HepG2 (cell line): ENCODE data around the gene STPG4. TPM values are rescaled to one million over a fixed set of nuclear protein-coding genes. Genes with fewer than 3 reads are reported as not detected.

ENCODE experiments used
- ATAC-seq: fragments of 200-7000 bp; cut with Tn5 transposase; 3 replicates; pipeline ENCODE4 v1.9.1; 2020; ENCODE audit warnings: mild to moderate bottlenecking, moderate library complexity
- BruUV-seq: library from RNA; stranded (reverse); fragments of 400-500 nt; replicated peaks from 2 replicates; lab custom pipeline; 2021; lab: Mats Ljungman, UMichigan
- CTCF ChIA-PET: fragments of 300-600 bp; formaldehyde crosslinking; extraction: SDS; loops from one replicate; lab custom pipeline; 2021; ENCODE audit warnings: low total read pairs, inconsistent platforms, low intra/inter-chr PET ratio; lab: Yijun Ruan, JAX
- POLR2A ChIA-PET: fragments of 350-600 bp; sonication (Branson Sonifier 250); formaldehyde crosslinking; loops from one replicate; lab custom pipeline; 2020; ENCODE audit warnings: antibody characterized with exemption, inconsistent platforms; lab: Yijun Ruan, JAX
- DNase-seq: peaks from one replicate; pipeline ENCODE4 v3.0.0-alpha.2; 2015; ENCODE audit warnings: low spot score
- FAIRE-seq: peaks from 3 replicates; lab custom pipeline; 2011; peaks lifted over from hg19 to GRCh38; lab: Jason Lieb, UNC
- H2AFZ ChIP-seq: one replicate; pipeline ENCODE4 v1.6.1; 2011; ENCODE audit warnings: low read length, inconsistent platforms
- H3K27ac ChIP-seq: fragments of 300-600 bp; 3 replicates; pipeline ENCODE4 v1.8.0; 2011; ENCODE audit warnings: mixed run types, mild to moderate bottlenecking, mixed read lengths, low read length, inconsistent platforms; ENCODE audit not compliant: insufficient read depth; ENCODE audit errors: extremely low read length
- H3K27me3 ChIP-seq, 2 experiments: fragments of 200-600 bp in 1 of 2; 2 replicates in 1 of 2; 3 replicates in 1 of 2; pipeline versions ENCODE4 v1.6.0 to v1.8.0; 2011; ENCODE audit warnings: low read length in 2 of 2, mild to moderate bottlenecking in 2 of 2, moderate library complexity in 2 of 2, inconsistent platforms in 1 of 2; ENCODE audit not compliant: insufficient read depth in 2 of 2, control insufficient read depth in 1 of 2
- H3K36me3 ChIP-seq, 2 experiments: fragments of 200-600 bp in 1 of 2; replicated peaks in 1 of 2; 2 replicates in 1 of 2; 3 replicates in 1 of 2; pipeline versions ENCODE4 v1.5.1 to v1.8.0; 2011; ENCODE audit warnings: low read length in 2 of 2, inconsistent platforms in 1 of 2; ENCODE audit not compliant: insufficient read depth in 2 of 2, control insufficient read depth in 1 of 2
- H3K4me1 ChIP-seq: 2 replicates; pipeline ENCODE4 v1.5.1; 2012; ENCODE audit warnings: low read length, inconsistent platforms; ENCODE audit not compliant: insufficient read depth
- H3K4me2 ChIP-seq: 2 replicates; pipeline ENCODE4 v1.6.0; 2011; ENCODE audit warnings: low read depth, low read length, inconsistent platforms
- H3K4me3 ChIP-seq, 3 experiments: fragments of 200-600 bp in 1 of 3; sonication (generic), shearing (Covaris generic) in 1 of 3; replicated peaks in 1 of 3; 2 replicates each; pipeline ENCODE4 v1.5.1; 2011 to 2016; ENCODE audit warnings: low read length in 3 of 3, inconsistent platforms in 2 of 3, low read depth in 2 of 3, mild to moderate bottlenecking in 2 of 3, control low read depth in 1 of 3, mixed read lengths in 1 of 3; ENCODE audit not compliant: insufficient read depth in 1 of 3
- H3K79me2 ChIP-seq: one replicate; pipeline ENCODE4 v1.6.1; 2011; ENCODE audit warnings: low read length, inconsistent platforms; ENCODE audit not compliant: insufficient read depth
- H3K9ac ChIP-seq: 2 replicates; pipeline ENCODE4 v1.6.0; 2011; ENCODE audit warnings: mild to moderate bottlenecking, low read depth, low read length, inconsistent platforms; ENCODE audit not compliant: insufficient read depth
- H3K9me3 ChIP-seq: 2 replicates; pipeline ENCODE4 v1.5.1; 2012; ENCODE audit warnings: mild to moderate bottlenecking, low read length
- H4K20me1 ChIP-seq: 2 replicates; pipeline ENCODE4 v1.6.0; 2011; ENCODE audit warnings: inconsistent platforms, mild to moderate bottlenecking, low read length, moderate library complexity; ENCODE audit not compliant: insufficient read depth
- CENPT ChIP-seq: sonication (generic); formaldehyde crosslinking; IDR thresholded peaks from 2 replicates; pipeline ENCODE4 v1.8.0; 2022; ENCODE audit warnings: low read depth, mild to moderate bottlenecking, moderate library complexity, missing genetic modification reagents
- CSRNP1 ChIP-seq: sonication (generic); formaldehyde crosslinking; IDR thresholded peaks from 2 replicates; pipeline ENCODE4 v1.8.1; 2023; ENCODE audit warnings: mild to moderate bottlenecking, missing genetic modification reagents
- DZIP1 ChIP-seq: sonication (generic); formaldehyde crosslinking; IDR thresholded peaks from 2 replicates; pipeline ENCODE4 v1.5.0; 2020; ENCODE audit warnings: mild to moderate bottlenecking, missing genetic modification reagents
- FIP1L1 ChIP-seq: fragments of 200-400 bp; formaldehyde crosslinking; IDR thresholded peaks from 2 replicates; pipeline ENCODE4 v1.6.1; 2018; ENCODE audit warnings: low read depth, mild to moderate bottlenecking, low read length, moderate library complexity, borderline replicate concordance; ENCODE audit not compliant: insufficient read depth
- FOXA1 ChIP-seq, 2 experiments: fragments of 450-650 bp in 1 of 2; sonication (generic) in 1 of 2; formaldehyde crosslinking in 1 of 2; IDR thresholded peaks; 2 replicates each; pipeline versions ENCODE4 v1.4.0 to v1.6.1; 2016 to 2020; ENCODE audit warnings: missing genetic modification reagents in 1 of 2
- HOMEZ ChIP-seq: IDR thresholded peaks from 2 replicates; pipeline ENCODE4 v1.6.1; 2016; ENCODE audit warnings: low read depth
- JDP2 ChIP-seq: sonication (generic); formaldehyde crosslinking; IDR thresholded peaks from 2 replicates; pipeline ENCODE4 v1.8.1; 2022; ENCODE audit warnings: missing genetic modification reagents, borderline replicate concordance
- KMT2A ChIP-seq: sonication (generic); formaldehyde crosslinking; IDR thresholded peaks from 2 replicates; pipeline ENCODE4 v1.4.0; 2020; ENCODE audit warnings: missing genetic modification reagents
- NCOA2 ChIP-seq: sonication (generic); formaldehyde crosslinking; IDR thresholded peaks from 2 replicates; pipeline ENCODE4 v1.8.0; 2022; ENCODE audit warnings: inconsistent platforms
- ZBTB25 ChIP-seq: IDR thresholded peaks from 2 replicates; pipeline ENCODE4 v1.6.1; 2018; ENCODE audit warnings: missing genetic modification reagents
- ZNF839 ChIP-seq: sonication (generic); formaldehyde crosslinking; IDR thresholded peaks from 2 replicates; pipeline ENCODE4 v1.4.0; 2020; ENCODE audit warnings: missing genetic modification reagents, mild to moderate bottlenecking, borderline replicate concordance
- WGBS: methylation state at CpG from one replicate; pipeline ENCODE4 v1.1.6; 2017; ENCODE audit warnings: low lambda C conversion rate; 5-methylcytosine and 5-hydroxymethylcytosine counted together
- in situ Hi-C: cut with HindIII; loops from 2 replicates; pipeline ENCODE4 v1.10.0; 2017; ENCODE audit warnings: low pct_unique_long_range_greater_than_20kb; ENCODE audit not compliant: extremely low pct_ligation_motif_present
- intact Hi-C: fragments of 100-400 bp; cut with micrococcal nuclease; formaldehyde crosslinking; loops from one replicate; pipeline ENCODE4 v1.10.0; 2022; ENCODE audit not compliant: unreplicated experiment
- polyA plus RNA-seq, 8 experiments: library from polyadenylated mRNA; depleted of rRNA in 3 of 8; stranded (reverse) in 7 of 8; unstranded in 1 of 8; fragments of >200 nt; fragmentation: Illumina TruSeq in 4 of 8; extraction: Trizol in 4 of 8; gene quantifications; 2 replicates each; pipeline versions ENCODE4 v1.2.1 to v1.2.3, GENCODE V29; 2011 to 2016; ENCODE audit warnings: low read depth in 4 of 8, missing spikeins in 1 of 8, mixed read lengths in 1 of 8; ENCODE audit not compliant: insufficient read depth in 1 of 8
- total RNA-seq, 5 experiments: library from RNA; depleted of rRNA; stranded (reverse); fragments of >200 nt; fragmentation: Illumina TruSeq; extraction: Trizol; gene quantifications; 2 replicates each; pipeline ENCODE4 v1.2.3, GENCODE V29; 2016; ENCODE audit warnings: low read depth in 1 of 5

Gene STPG4
- total and polyA plus RNA-seq, 2 of the 13 experiments (the other 11 are each of a cell fraction or from before 2014, with no cell fraction given): 0.11 to 0.15 TPM

- no peak overlapping the region for H3K4me2 ChIP-seq
- H3K4me3 ChIP-seq: no peak overlapping the region
- ATAC-seq (no peak), DNase-seq (no peak), FAIRE-seq (no peak)
- H3K79me2 ChIP-seq: no peaks in the 10 kb centered on the region
- H4K20me1 ChIP-seq: no peaks in the 10 kb centered on the region
- H3K27me3 ChIP-seq: no peaks in the 10 kb centered on the region
- H2AFZ ChIP-seq: no peak overlapping the region
- no peaks in the 10 kb centered on the region for H3K36me3 ChIP-seq
- POLR2A ChIA-PET: interaction anchor here (1.5 kb wide), 1 partner anchor 33 kb away, joined by 3 read pairs; no protein-coding TSS in a partner anchor
- no peak overlapping the region for H3K27ac ChIP-seq
- H3K4me1 ChIP-seq: 0 out of 2 replicates have a peak, but pooled peaks cover 5% of the 10 kb centered on the region
- no peak overlapping the region for H3K9ac ChIP-seq
- H3K9me3 ChIP-seq: no peaks in the 10 kb centered on the region
- CTCF ChIA-PET: no interaction called here
- in situ Hi-C loops: no loop called here
- intact Hi-C loops: no loop called here
- no TSS peak for BruUV-seq
- 98% methylated on average over 4 of the region's 4 CpGs for WGBS
- TF ChIP-seq HOMEZ (CRISPR knock-in tag) (no peak), JDP2 (CRISPR knock-in tag) (no peak), CENPT (CRISPR knock-in tag) (no peak), KMT2A (no peak), DZIP1 (no peak), NCOA2 (CRISPR knock-in tag) (no peak), CSRNP1 (CRISPR knock-in tag) (no peak), FIP1L1 (no peak), FOXA1 (IDR thresholded peaks at IDR 0.05) (no peak), FOXA1 (CRISPR knock-in tag; IDR thresholded peaks at IDR 0.05) (no peak), ZNF839 (CRISPR knock-in tag) (no peak), ZBTB25 (no peak)
Observed at GRCh38 chr2:47109007-47109375, 46.1 kb downstream of the STPG4 start.
